GM12874 (cell line): ENCODE results near the gene PCLO.

Experiments used
- CTCF ChIP-seq: IDR thresholded peaks from 2 replicates; pipeline ENCODE4 v1.5.1; 2011; ENCODE audit warnings: low read depth, mild to moderate bottlenecking, control low read depth, low read length, moderate library complexity; ENCODE audit not compliant: insufficient read depth

The PCLO gene

GRCh38 chr7:82851121-82851520, 311.6 kb downstream of the PCLO start:
- no peak for TF ChIP-seq CTCF

GRCh38 chr7:82841828-82842227, 320.9 kb downstream of the PCLO start:
- TF ChIP-seq CTCF, result no peak

- TF ChIP-seq CTCF, result no peak
These were observed 322.6 kb downstream of the PCLO start for GRCh38 chr7:82840061-82840460.

- no peak for TF ChIP-seq CTCF
These were observed 323.1 kb downstream of the PCLO start for GRCh38 chr7:82839555-82839954.

DNA sequence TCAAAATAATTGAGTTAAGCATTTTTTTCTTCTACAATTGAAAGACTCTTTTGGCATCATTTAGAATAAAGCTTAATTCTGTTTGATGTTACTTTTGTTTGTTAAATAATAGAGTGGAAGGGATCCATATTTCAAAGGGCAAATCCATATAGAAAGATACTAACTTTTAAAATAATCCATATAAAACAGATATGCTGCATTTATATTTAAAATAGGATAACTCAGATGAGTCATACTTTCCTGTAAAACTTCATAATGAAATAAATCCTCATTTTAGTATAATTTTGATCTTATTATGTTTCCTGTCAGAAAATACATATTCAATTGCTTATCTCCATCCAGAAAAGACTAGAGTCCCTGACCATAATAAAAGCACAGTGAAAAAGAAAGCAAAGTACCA, 323.6 kb downstream of the PCLO start:
- TF ChIP-seq CTCF, result no peak

DNA sequence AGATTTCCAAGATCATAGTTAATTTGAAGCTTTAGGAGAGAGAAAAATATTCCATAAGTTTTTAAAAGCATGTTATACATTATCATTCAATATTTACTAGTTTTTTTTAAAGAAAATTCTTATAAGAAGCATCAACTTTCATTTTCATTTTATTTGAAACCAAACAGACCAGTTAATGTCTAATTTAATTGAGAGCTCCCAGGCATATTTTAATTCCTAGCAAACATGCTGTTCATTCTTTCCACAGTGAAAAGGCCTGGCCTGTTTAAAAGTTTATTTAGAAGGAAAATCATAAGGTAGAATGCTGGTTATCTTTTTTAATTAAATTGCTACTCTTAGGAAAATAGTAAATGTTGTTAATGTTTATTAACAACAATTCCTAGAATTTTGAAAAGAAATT, 324.4 kb downstream of the PCLO start:
- no peak for TF ChIP-seq CTCF

DNA sequence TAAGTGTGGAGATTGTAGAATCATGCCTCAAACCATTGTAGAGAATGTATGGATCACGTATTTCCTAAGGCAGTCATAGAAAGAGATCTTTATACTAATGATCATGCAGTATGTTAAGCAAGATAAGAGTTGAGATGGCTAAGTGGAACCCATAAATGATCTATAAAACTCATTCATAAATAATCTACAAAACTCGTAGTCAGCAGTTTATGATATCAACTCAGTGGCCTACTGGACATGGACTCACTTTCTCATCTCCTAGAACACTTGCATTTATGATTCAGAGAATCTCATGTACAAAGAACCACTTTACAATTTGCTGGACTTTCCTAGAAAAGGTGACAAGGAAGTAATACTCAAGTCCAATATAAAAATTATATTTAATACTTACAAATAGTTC, 339.6 kb downstream of the PCLO start:
- no peak for TF ChIP-seq CTCF

GRCh38 chr7:82821037-82821436, 341.6 kb downstream of the PCLO start:
- no peak for TF ChIP-seq CTCF
